CD4-positive, alpha-beta T cell (primary cell): ENCODE measurements around the gene MAP4K3. TPM values are rescaled to one million over a fixed set of nuclear protein-coding genes. Genes with fewer than 3 reads are reported as not detected.

ENCODE experiments used
- ATAC-seq: fragments of 200-7000 bp; cut with Tn5 transposase; one replicate; pipeline ENCODE4 v1.10.0; 2022; ENCODE audit warnings: mild to moderate bottlenecking; ENCODE audit not compliant: poor library complexity
- CTCF ChIA-PET: fragments of 350-600 bp; sonication (Branson Sonifier 250); formaldehyde crosslinking; loops from one replicate; lab custom pipeline; 2021; ENCODE audit warnings: antibody characterized with exemption, inconsistent platforms; lab: Charles Lee
- POLR2A ChIA-PET: fragments of 350-600 bp; sonication (Branson Sonifier 250); formaldehyde crosslinking; loops from one replicate; lab custom pipeline; 2021; ENCODE audit warnings: antibody characterized with exemption, inconsistent platforms; lab: Charles Lee
- DNase-seq, 14 experiments: peaks; one replicate each; pipeline ENCODE4 v3.0.0-alpha.2; 2013 to 2020; ENCODE audit warnings: mixed read lengths in 2 of 14
- H3K27ac ChIP-seq, 2 donors: one replicate each; pipeline versions ENCODE4 v1.5.1 to v1.7.0; 2013; ENCODE audit warnings: low read length in 2 of 2, low read depth in 1 of 2, mild to moderate bottlenecking in 1 of 2
- H3K27me3 ChIP-seq, 2 experiments: 1 replicate in 1 of 2; 2 replicates in 1 of 2; pipeline versions ENCODE4 v1.6.1 to v1.7.0; 2013; ENCODE audit warnings: low read length in 2 of 2, control low read depth in 1 of 2, mild to moderate bottlenecking in 1 of 2, moderate library complexity in 1 of 2; ENCODE audit not compliant: insufficient read depth in 2 of 2, control insufficient read depth in 1 of 2
- H3K36me3 ChIP-seq: one replicate; pipeline ENCODE4 v1.6.1; 2013; ENCODE audit warnings: low read length, control low read depth; ENCODE audit not compliant: insufficient read depth
- H3K4me1 ChIP-seq: one replicate; pipeline ENCODE4 v1.6.1; 2013; ENCODE audit warnings: low read length, control low read depth; ENCODE audit not compliant: insufficient read depth
- H3K4me3 ChIP-seq: one replicate; pipeline ENCODE4 v1.5.1; 2013; ENCODE audit warnings: mild to moderate bottlenecking, low read length, moderate library complexity
- H3K9me3 ChIP-seq, 2 experiments: 1 replicate in 1 of 2; 2 replicates in 1 of 2; pipeline versions ENCODE4 v1.6.1 to v1.7.0; 2013; ENCODE audit warnings: low read length in 2 of 2, mild to moderate bottlenecking in 2 of 2, control low read depth in 1 of 2, moderate library complexity in 1 of 2; ENCODE audit not compliant: control insufficient read depth in 1 of 2, insufficient read depth in 1 of 2
- H3K27ac Mint-ChIP-seq: one replicate; pipeline ENCODE4 v1.8.0; 2020; ENCODE audit warnings: mixed read lengths
- H3K27me3 Mint-ChIP-seq: one replicate; pipeline ENCODE4 v1.8.0; 2021; ENCODE audit warnings: mixed read lengths
- H3K36me3 Mint-ChIP-seq: one replicate; pipeline ENCODE4 v1.8.0; 2021; ENCODE audit warnings: low read depth, mixed read lengths
- H3K4me1 Mint-ChIP-seq: one replicate; pipeline ENCODE4 v1.8.0; 2021; ENCODE audit warnings: low read depth, mixed read lengths
- H3K4me3 Mint-ChIP-seq: one replicate; pipeline ENCODE4 v1.8.0; 2020; ENCODE audit warnings: mild to moderate bottlenecking, mixed read lengths
- H3K9me3 Mint-ChIP-seq: one replicate; pipeline ENCODE4 v1.8.0; 2020; ENCODE audit warnings: mixed read lengths
- CTCF ChIP-seq: fragments of 200-600 bp; IDR thresholded peaks from one replicate; pipeline ENCODE4 v1.8.0; 2022; ENCODE audit warnings: antibody characterized with exemption, mild to moderate bottlenecking
- intact Hi-C, 2 experiments: fragments of 100-400 bp; cut with DNase I in 1 of 2; cut with micrococcal nuclease in 1 of 2; formaldehyde crosslinking; loops; one replicate each; pipeline versions ENCODE4 v1.15.1 to v1.9.0; 2023 to 2025; cut with DNase I, micrococcal nuclease
- total RNA-seq, 174 experiments: library from RNA in 2 of 174; stranded (reverse) in 2 of 174; gene quantifications; one replicate each; pipeline ENCODE4 v1.2.3 and lab custom pipeline; 2021 to 2026

Gene MAP4K3
- total RNA-seq, 2 experiments from 2014 or later, result 18.4 to 22.5 TPM

GRCh38 chr2:39433586-39434195, 3.4 kb downstream of the MAP4K3 start:
- ChIA-PET POLR2A (no interaction called here), CTCF (no interaction called here)
- H3K4me3 ChIP-seq, result no peak overlapping the region
- H3K9me3 ChIP-seq, result no peaks in the 10 kb centered on the region
- peaks cover 6% of the 10 kb centered on the region for H3K36me3 Mint-ChIP-seq
- H3K36me3 ChIP-seq, result no peaks in the 10 kb centered on the region
- H3K4me1 ChIP-seq, result peaks cover 18% of the 10 kb centered on the region
- no peak overlapping the region for H3K27ac ChIP-seq
- no peaks in the 10 kb centered on the region for H3K27me3 ChIP-seq
- H3K9me3 Mint-ChIP-seq, result no peaks in the 10 kb centered on the region
- TF ChIP-seq CTCF, result no peak
- no peak for DNase-seq
- H3K27me3 Mint-ChIP-seq, result no peaks in the 10 kb centered on the region
- intact Hi-C loops, result loop anchor here in 1 of 2 experiments (10.0 kb wide), 2 partner anchors 309 to 341 kb away; partner anchors contain the start of genes SOS1 and THUMPD2
- peaks cover 73% of the 10 kb centered on the region for H3K4me1 Mint-ChIP-seq
- H3K27ac Mint-ChIP-seq, result no peak overlapping the region
- peak overlapping the region; percentile 49 for H3K4me3 Mint-ChIP-seq
- no peak for ATAC-seq

DNA sequence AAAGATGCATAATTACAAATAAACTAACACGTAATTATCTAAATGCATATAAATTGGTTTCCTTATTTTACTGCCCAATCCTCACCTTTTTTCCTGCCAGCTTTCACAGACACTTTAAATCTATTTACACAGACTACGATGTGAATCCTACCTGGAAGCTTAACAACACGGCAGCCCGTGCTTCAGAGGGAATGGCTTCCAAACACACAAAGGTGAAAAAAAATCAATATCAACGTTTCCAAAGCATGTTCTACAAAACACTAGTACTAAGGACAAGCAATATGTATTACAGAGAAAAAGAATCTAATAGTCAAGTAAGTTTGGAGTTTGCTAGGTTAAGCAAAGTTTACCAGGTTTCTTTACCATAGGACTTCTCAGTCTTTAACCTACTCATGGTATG, 4.4 kb downstream of the MAP4K3 start:
- H3K36me3 Mint-ChIP-seq, result peaks cover 6% of the 10 kb centered on the region
- no peaks in the 10 kb centered on the region for H3K27me3 ChIP-seq

DNA sequence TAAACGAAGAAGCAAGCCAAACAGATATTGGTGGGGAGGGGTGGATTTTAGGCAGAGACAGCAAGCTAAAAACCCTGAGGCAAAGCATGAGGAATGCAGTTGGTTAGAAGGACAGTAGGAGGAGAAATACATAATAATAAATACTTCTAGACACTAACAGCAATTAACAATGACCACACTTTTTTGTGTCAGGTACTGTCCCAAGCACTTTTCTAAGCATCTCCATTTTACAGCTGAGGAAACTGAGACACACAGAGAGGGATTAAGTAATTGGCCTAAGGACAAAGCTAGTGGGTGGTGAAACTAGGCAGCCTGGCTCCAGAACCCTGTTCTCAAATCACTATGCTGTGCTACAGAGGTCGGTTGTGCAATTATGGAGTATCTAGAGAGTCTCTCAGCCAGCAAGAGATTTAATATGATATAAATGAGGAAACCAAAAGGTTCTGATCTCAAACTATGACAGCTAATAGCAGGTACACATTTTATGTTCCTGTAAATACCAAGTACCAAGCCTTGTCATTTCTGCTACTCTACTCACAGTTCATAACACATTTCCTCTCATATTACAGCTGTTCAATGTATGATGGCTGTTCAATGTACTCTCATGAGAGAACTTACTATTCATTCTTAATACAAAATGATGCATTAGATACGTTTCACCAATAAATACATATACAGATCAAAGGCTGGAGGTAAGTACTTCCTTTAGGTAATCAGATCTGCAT, 5.3 kb downstream of the MAP4K3 start:
- Mint-ChIP-seq H3K9me3 (no peaks in the 10 kb centered on the region), H3K27ac (peak overlapping the region; percentile 33), H3K4me3 (no peak overlapping the region), H3K4me1 (peaks cover 82% of the 10 kb centered on the region), H3K36me3 (peaks cover 6% of the 10 kb centered on the region), H3K27me3 (no peaks in the 10 kb centered on the region)
- intact Hi-C loops, result loop anchor here in 1 of 2 experiments (10.0 kb wide), 2 partner anchors 307 to 343 kb away; partner anchors contain the start of genes SOS1 and THUMPD2
- ChIA-PET CTCF (interaction anchor here (0.6 kb wide), 1 partner anchor 17 kb away, joined by 3 read pairs; no protein-coding TSS in a partner anchor), POLR2A (no interaction called here)
- Histone ChIP-seq H3K36me3 (no peaks in the 10 kb centered on the region), H3K27ac (no peak overlapping the region), H3K27me3 (no peaks in the 10 kb centered on the region), H3K4me1 (peaks cover 13% of the 10 kb centered on the region), H3K4me3 (no peak overlapping the region), H3K9me3 (no peaks in the 10 kb centered on the region)
- DNase-seq (no peak), ATAC-seq (peak; percentile 23)
- no peak for TF ChIP-seq CTCF

More for the DNA sequence above, 4.4 kb downstream of the MAP4K3 start:
- CTCF ChIA-PET, result no interaction called here
- no peak for DNase-seq
- H3K9me3 Mint-ChIP-seq, result no peaks in the 10 kb centered on the region
- Histone ChIP-seq H3K9me3 (no peaks in the 10 kb centered on the region), H3K4me3 (no peak overlapping the region), H3K4me1 (peaks cover 14% of the 10 kb centered on the region), H3K36me3 (no peaks in the 10 kb centered on the region), H3K27ac (no peak overlapping the region)
- POLR2A ChIA-PET, result no interaction called here
- ATAC-seq, result no peak
- no peaks in the 10 kb centered on the region for H3K27me3 Mint-ChIP-seq
- H3K27ac Mint-ChIP-seq, result peak overlapping the region; percentile 33
- TF ChIP-seq CTCF, result no peak
- peak overlapping the region; percentile 55 for H3K4me3 Mint-ChIP-seq
- peaks cover 73% of the 10 kb centered on the region for H3K4me1 Mint-ChIP-seq
- intact Hi-C loops, result loop anchor here in 1 of 2 experiments (10.0 kb wide), 2 partner anchors 308 to 342 kb away; partner anchors contain the start of genes SOS1 and THUMPD2
